Subcutaneous adipose tissue (tissue), 4 donors: ENCODE measurements around the gene CEBPA. TPM values are rescaled to one million over a fixed set of nuclear protein-coding genes. Genes with fewer than 3 reads are reported as not detected.

Experiments used
- total RNA-seq, 4 donors: library from RNA; depleted of rRNA; stranded (reverse); fragments of >200 nt; gene quantifications; one replicate each; pipeline ENCODE4 v1.1.0, GENCODE V29; 2016
- TF ChIP-seq, protein P1 (sequence below): fragments of 450-650 bp; IDR thresholded peaks from one replicate; pipeline ENCODE4 v1.5.1; 2016; ENCODE audit warnings: low read depth, mild to moderate bottlenecking, control low read depth, antibody characterized with exemption, moderate library complexity

The CEBPA gene
- total RNA-seq, 4 donors from 2014 or later, result 114 to 646 (median 258) TPM

DNA sequence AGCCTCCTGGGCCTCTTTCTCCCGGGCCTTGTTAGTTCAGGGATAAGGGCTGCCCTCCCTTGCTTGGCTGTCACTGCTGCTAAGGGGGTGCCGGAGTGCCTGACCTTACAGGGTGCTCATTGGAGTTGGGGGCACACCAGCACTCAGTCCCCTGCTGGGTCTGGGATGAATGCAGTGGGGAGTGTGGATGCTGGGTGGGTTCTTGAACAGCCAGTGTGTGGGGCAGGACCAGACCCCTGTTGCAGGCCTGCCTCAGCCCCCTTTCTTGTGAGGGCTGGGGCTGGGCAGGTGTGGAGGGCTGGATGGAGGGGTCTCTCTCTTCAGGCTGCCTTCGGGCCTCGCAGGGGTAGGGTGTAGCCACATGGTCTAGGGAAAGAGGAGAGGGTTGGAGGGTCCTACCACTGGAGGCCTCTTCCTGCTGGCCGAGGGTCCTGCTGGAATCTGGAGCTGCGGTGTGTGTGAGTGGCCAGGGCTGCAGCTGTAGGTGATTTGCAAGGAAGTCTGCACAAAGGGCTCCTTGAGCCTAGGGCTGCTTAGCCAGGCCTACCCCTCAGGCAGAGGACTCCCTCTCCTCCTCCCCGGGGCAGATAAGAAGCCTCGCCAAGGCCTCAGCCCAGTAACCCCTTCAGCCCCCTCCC, 3.2 kb downstream of the CEBPA start:
- TF ChIP-seq, protein P1, sequence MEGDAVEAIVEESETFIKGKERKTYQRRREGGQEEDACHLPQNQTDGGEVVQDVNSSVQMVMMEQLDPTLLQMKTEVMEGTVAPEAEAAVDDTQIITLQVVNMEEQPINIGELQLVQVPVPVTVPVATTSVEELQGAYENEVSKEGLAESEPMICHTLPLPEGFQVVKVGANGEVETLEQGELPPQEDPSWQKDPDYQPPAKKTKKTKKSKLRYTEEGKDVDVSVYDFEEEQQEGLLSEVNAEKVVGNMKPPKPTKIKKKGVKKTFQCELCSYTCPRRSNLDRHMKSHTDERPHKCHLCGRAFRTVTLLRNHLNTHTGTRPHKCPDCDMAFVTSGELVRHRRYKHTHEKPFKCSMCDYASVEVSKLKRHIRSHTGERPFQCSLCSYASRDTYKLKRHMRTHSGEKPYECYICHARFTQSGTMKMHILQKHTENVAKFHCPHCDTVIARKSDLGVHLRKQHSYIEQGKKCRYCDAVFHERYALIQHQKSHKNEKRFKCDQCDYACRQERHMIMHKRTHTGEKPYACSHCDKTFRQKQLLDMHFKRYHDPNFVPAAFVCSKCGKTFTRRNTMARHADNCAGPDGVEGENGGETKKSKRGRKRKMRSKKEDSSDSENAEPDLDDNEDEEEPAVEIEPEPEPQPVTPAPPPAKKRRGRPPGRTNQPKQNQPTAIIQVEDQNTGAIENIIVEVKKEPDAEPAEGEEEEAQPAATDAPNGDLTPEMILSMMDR, result no peak

DNA sequence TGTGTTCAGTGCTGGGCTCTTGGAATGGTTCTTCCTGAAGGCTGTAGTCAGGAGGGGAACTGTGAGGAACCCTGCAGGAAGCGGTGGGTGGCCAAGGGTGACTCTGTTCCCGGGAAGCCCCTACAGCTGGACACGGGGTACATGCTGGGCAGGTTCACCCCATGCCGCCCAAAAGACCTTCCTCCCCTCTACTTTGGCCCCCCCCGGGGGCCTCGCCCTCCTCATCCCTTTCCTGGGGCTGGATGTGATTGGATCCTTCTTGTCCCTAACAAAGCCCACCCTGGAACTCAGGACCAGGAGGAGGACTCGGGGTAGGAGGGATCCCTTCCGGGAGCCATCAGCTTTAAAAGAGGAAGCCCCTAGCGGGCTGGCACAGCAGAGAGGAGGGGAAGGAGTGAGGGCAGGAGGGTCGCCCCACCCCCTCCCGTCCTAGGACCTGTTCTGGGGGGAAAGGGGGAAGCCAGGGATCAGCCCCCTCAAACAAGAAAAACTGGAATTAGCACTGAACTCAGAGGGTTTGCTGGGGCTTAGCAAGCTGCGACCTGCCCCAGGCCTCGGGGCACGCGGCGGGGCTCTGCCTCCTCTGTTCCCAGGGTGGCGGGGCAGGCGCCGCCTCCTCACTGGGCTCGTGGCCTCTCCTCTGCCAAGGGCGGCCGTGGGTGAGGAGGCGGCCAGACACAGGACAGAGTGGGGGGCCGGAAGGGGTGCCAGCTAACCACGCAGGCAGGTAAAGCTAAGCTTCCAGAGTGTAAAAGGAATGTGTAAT, 4.0 kb downstream of the CEBPA start:
- TF ChIP-seq, protein P1, result no peak

DNA sequence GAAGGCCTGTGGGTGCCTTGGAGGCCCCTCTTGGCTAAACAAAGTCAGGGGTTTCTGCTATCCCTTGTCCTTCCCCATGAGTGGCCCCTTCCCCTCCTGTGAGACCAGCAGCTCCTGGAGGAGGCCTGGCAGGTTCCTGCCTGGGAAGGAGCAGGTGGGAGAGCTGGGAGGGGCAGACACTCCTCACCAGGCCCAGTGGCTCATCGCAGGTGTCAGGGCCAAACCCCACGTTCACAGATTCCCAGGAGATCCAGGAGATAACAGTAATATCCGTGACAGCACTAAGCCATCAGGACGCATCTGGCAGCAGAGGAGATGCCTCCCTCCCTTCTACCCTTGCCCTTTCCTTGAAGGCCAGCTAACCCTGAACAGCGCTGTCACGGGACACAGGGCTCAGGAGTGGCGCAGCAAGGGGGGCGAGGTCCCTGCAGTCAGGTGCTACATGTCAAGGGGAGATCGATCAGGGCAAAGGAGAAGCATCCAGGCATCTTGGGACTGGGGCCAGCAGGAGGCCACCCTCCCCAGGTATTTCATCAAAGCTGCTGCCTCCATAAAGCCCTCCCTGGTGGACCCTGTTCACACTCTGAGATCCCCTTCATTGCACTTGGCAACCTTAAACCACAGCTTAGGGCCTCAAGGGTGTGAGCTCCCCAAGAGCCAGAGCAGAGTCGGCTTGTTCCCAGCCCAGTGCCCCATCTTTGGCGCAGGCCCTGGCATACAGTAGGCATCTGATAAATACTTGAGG, 4.8 kb downstream of the CEBPA start:
- TF ChIP-seq, protein P1, result no peak

DNA sequence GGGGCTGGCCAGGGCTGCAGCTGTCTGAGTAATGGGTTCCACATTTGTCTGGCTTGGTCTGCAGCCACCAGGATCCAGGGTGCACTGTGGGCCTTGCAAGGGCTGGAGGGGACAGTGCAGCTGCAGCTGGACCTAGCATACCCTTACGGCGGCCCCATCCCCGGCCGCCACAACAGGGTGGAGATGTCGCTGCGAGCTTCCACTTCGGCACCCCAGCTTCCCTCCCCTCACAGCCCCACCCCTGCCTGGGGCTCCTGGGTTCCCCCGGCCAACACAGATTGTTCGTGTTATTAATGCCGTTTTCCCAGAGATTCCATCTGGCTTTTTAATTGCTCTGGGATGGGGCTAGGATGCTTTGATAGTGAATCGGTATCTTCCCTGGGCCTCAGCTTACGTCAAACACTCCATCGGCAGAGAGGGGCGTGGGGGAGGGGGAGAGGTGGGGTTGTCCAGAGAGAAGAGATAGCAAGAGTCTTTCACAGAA, 5.8 kb downstream of the CEBPA start:
- TF ChIP-seq, protein P1, result no peak

DNA sequence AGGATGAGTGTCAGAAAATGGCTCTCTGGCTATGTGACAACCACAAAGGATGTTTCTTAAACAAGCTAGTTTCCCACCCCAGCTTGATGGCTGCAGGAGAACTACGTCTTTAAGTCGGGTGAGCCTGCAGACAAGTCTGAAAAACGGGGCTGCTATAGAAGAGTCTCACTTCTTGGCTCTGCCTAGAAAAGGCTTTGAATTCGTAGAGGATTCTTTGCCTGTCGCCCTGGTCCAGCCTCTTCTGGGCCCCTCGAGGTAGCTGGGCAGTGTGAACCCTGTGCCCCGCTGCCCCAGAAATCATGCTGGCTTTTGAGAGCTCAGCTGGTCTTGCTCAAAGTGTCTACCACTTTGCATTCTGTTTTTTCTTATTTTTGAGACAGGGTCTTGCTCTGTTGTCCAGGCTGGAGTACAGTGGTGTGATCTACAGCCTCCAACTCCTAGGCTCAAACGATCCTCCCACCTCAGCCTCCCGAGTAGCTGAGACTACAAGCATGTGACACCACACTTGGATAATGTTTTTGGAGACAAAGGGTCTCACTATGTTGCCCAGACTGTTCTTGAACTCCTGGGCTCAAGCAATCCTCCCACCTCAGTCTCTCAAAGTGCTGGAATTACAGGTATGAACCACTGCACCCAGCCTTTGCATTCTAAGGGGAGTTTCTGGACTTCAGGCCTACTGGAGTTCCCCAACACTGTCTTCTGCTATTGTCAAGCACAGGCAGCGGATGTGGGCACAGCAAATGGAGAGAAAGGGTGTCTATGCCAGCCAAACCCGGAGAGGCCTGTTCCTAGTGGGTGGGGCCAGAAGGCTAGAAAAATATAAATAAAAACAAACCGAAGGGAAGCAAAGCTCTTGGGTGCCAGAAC, 6.5 kb downstream of the CEBPA start:
- TF ChIP-seq, protein P1, result no peak

DNA sequence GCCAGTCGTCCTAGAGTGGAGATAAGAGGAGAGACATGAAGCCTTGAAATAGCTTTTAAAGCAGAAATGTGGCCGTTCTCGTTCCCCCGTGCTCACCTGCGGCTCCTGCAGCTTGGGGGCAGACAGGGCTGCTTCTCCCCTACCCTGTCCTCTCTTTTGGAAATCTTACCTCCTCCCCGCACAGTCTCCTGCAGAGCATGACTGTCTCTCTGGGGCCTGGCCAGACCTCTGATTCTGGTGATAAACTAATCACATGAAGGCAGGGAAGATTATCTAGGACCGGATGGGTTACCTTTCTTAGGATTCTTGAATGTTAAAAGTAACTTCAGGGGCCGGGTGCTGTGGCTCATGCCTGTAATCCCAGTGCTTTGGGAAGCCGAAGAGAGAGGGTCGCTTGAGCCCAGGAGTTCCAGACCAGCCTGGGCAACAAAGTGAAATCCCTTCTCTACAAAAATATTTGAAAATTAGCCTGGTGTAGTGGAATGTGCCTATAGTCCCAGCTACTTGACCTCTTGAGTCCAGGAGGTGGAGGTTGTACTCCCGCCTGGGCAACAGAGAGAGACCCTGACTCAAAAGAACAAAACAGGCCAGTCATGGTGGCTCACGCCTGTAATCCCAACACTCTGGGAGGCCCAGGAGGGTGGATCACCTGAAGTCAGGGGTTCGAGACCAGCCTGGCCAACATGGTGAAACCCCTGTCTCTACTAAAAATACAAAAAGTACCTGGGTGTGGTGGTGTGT, 8.1 kb downstream of the CEBPA start:
- TF ChIP-seq, protein P1, result no peak
